HG03135 (cell line): ENCODE results near the gene HPDL.
"Not testable (repeated sequence)": the region's sequence is repeated elsewhere in the genome, so short reads cannot be mapped to it uniquely, and the experiment has no call there.

Experiments
- ATAC-seq: cut with Tn5 transposase; IDR thresholded peaks from one replicate; pipeline ENCODE4 v1.9.1; 2021; ENCODE audit warnings: mild to moderate bottlenecking, moderate library complexity; ENCODE audit not compliant: unreplicated experiment

Gene HPDL

GRCh38 chr1:45326627-45327623, at the start of gene HPDL:
TSS of gene HPDL (plus strand) at chr1:45326895. CDS start at chr1:45327149, 254 bp downstream.
- no peak for ATAC-seq

- ATAC-seq = no peak
Measured at GRCh38 chr1:45282351-45282750, 44.3 kb upstream of the HPDL start.

- not testable (repeated sequence) for ATAC-seq
Measured at GRCh38 chr1:45284858-45285257, 41.8 kb upstream of the HPDL start.

GRCh38 chr1:45286521-45286920, 40.2 kb upstream of the HPDL start:
- not testable (repeated sequence) for ATAC-seq

GRCh38 chr1:45291002-45291401, 35.7 kb upstream of the HPDL start:
- not testable (repeated sequence) for ATAC-seq

GRCh38 chr1:45291716-45292115, 35.0 kb upstream of the HPDL start:
- no peak for ATAC-seq

DNA sequence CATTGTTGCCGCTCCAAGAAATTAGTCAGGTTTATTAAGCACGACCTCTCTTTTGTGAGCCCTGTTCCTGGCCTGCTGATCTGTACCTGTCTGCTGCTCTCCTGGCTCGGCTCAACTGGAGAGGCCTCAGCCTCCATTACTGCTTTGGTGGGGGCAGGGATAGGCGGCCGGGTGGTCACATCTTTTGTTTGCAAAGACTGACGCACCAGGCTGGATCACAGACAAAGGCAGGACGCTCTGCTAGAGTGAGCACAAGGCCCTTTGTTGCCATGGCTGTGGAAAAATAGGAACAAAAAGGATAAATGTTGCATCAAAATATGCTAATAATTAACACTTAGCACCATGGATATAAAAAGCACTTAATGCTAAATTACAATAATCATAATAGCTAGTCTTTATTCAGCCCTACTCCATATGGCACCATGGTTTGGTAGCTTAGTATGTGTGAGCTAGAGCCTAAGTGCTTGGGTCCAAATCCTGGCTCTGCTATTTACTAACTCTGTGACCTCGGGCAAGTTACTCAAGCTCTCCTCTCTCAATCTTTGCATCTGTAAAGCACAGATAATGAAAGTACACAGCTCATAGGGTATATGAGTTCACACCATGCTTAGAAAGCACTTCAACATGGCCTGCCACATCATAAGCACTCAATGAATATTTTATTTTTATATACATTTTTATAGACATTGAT, 28.9 kb upstream of the HPDL start:
- no peak for ATAC-seq

- no peak for ATAC-seq
Measured at GRCh38 chr1:45299296-45299695, 27.4 kb upstream of the HPDL start.

- ATAC-seq = no peak
Measured at GRCh38 chr1:45299981-45300668, 26.6 kb upstream of the HPDL start.

GRCh38 chr1:45300669-45300997, 26.1 kb upstream of the HPDL start:
- ATAC-seq = no peak

GRCh38 chr1:45302505-45303150, 24.1 kb upstream of the HPDL start:
- ATAC-seq = no peak

- ATAC-seq = peak; percentile 66
Measured at GRCh38 chr1:45303520-45304310, 23.0 kb upstream of the HPDL start.

DNA sequence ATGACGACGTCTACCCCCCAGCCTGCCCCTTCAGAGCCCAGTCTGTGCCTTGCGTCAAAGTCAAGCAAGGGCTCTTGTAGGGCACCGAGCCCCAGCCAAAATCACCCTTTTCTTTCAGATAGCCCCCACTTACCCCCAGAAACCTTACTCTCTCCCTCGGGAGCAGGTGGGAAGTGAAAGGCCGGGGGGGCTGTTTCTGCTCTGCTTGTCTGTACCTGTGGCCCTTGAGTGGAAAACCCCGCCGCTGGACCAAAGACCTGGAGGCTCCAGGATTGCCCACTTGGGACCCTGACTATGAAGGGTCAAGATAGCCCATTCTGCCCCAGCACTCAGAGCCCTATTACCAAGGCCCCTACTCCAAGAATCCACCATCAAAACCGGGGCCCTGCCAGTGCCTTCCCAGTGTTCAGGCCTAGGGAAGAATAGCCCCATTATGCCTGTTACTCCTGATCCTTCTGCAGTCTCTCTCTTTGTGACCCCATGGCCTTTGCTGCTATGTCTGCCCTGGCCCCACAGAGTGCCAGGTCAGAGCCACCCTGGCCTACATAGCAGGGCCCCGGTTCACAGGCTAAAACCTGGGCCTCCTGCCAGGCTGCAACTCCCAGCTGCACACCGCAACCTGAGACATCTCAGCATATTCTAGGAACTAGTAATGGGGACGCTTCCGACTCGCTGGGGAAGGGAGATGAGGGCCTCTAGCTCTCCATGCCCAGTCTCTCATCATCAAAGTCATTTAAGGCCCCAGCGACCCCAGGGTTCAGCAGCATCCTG, 22.2 kb upstream of the HPDL start:
- peak; percentile 9 for ATAC-seq

DNA sequence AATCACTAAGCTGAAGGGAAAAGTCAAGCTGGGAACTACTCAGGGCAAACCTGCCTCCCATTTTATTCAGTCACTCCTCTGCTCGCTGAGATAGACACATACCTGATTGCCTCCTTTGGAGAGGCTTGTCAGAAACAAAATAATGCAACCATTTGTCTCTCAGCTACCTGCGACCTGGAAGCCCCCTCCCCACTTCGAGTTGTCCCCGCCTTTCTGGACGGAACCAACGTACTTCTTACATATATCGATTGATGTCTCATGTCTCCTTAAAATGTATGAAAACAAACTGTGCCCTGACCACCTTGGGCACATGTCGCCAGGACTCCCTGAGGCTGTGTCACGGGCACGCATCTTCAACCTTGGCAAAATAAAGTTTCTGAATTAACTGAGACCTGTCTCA, 21.5 kb upstream of the HPDL start:
- no peak for ATAC-seq

GRCh38 chr1:45306319-45306718, 20.4 kb upstream of the HPDL start:
- ATAC-seq = no peak

DNA sequence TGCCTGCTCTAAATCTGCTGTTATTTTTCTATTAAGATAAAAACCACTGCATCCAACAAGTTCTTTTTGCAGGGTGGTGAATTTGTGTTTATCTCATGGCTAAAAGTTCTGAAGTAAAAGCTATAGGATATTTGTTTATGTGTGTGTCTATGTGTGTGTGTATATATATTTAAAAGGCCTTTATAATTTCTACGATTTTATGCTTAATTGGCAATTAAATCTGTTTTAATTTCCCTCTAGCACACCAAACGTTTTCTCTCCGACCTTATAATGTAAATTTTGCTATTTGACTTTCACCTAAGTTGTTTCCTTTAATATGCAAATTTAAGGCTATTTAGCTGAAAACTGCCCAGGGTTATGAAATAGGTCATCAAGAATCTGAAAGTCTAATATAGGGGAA, 19.8 kb upstream of the HPDL start:
- ATAC-seq = no peak

DNA sequence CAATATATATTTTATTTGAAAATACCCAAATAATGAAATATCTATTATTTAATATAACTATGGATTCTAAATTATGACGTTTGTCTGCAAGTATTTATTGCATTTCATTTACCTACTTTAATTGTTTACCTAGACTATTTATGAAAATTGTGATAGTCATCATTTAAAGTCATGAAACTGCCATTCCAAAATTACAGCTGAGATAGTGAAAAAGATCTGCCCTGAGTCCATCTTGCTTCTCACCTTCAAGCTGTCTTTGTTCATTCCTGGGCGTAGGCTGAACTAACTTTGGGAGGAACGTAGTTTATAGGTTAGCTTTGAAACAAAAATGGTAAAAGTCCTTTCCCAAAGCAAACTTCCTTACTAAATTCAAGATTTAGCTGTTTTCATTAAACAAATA, 12.4 kb upstream of the HPDL start:
- ATAC-seq = no peak

GRCh38 chr1:45317166-45317565, 9.5 kb upstream of the HPDL start:
- no peak for ATAC-seq

GRCh38 chr1:45319761-45320160, 6.9 kb upstream of the HPDL start:
- no peak for ATAC-seq
